RKO (cell line): Measurements from ENCODE around the gene EEF1AKMT4.

Experiments
- DNase-seq: peaks from one replicate; pipeline ENCODE4 v3.0.0-alpha.2; 2016; ENCODE audit warnings: low spot score

Gene EEF1AKMT4

DNA sequence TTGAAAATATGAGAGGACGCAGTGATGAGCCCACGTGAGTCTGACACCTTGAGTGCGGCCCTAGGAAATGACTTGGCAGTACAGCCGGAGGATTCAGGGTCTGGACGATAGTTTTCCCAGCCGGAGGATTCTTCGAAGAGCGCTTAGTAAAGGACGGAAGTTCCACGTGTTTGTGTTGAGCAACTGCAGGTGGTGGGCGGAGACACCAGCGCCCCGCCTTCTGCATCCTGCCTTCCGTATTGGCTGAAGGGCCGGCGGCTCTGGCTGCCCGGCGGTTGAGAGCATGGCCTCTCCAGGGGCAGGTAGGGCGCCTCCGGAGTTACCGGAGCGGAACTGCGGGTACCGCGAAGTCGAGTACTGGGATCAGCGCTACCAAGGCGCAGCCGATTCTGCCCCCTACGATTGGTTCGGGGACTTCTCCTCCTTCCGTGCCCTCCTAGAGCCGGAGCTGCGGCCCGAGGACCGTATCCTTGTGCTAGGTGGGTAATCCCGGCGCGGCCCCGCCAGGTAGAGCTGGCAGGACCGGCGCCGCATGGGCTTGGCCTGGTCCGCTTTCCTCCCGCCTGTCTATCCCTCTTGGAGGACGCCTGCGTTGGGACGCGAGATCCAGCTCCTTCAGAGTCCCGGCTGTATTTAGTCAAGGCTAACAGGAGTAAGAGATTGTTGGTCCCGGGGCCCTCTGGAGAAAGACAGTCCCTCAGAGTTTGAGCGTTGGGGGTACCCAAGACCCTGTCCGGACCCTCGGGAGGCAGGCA lies at the start of gene EEF1AKMT4:
EEF1AKMT4 (plus strand) TSS at position 261 of the 755 bp plus-strand sequence; CDS start at position 284, 23 bp downstream.
- DNase-seq, result peak; percentile 99

DNA sequence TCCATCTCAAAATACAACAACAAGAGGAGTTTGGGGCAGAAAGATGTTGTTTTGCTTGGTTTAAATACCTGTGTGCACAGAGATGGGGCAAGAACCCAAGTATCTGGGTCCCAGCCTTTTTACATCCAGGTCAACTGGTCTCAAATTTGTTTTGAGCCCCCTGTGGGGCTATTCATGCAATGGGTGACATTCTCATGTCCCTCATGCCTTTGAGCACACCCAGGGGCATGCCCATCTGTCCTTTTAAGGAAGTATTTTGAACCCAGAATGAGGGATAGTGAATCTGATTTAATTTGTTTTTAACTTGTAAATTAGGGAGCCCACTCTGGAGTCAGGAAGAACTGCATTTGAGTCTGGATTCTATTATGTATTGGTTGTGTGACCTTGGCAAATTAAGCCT lies 48.6 kb upstream of the EEF1AKMT4 start:
- no peak for DNase-seq

DNA sequence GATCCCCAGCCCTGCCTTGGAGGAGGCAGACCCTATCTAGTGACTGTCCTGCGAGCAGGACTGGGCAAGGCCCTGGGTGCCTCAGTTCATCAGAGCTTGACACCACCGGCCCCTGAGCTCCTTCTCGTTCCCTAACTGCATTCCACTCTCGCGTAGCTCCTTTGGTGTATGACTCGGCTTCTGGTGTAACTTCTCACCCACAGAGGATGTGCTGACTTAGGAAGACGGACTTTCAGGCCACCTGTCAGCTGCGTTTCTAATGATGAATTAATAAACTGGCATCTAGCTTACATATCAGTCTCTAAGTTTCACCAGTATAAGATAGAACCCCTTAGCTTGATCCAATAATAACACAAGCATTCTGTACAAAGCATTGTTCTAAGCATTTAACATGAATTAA lies 45.9 kb upstream of the EEF1AKMT4 start:
- no peak for DNase-seq

DNA sequence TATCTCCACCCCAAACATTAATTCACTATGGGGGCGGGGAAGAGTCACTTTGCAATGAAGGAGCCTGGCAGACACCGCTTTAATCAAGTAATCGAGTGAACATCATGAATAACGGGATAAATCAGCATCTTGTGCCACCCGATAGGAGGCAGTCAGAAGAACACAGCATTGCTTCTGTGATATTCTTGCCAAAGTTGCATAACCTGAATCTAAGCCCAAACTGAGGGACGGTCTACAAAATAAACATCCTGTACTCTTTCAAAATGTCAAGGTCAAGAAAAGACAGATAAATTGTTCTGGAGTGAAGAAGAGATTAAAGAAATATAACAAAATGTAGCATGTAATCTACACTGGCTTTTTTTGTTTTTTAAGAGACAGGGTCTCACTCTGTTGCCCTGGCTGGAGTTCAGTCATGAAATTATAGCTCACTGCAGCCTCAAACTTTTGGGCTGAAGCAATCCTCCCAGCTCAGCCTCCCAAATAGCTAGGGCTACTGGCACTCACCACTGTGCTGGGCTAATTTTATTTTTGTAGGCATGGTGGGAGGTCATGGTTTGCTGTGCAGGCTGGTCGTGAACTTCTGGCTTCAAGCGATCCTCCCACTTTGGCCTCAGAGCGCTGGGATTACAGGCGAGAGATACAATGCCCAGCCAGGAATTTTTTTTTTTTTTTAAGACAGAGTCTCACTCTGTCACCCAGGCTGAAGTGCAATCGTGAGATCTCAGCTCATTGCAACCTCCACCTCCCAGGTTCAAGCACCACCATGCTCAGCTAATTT lies 40.1 kb upstream of the EEF1AKMT4 start:
- no peak for DNase-seq

DNA sequence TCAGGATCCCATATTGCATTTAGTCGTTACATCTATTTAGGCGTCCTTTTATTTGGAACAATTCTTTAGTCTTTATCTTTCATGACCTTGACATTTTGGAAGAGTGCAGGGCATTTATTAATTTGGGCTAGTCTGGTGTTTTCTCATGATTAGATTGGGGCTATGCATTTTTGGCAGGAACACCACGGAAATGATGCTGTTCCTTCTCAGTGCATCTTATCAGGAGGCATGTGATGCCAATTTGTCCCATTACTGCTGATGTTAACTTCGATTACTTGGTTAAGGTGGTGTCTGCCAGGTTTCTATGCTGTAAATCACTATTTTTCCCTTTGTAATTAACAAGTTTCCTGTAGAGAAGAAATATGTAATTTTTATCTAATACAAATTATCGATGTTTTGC lies 38.2 kb upstream of the EEF1AKMT4 start:
- no peak for DNase-seq

DNA sequence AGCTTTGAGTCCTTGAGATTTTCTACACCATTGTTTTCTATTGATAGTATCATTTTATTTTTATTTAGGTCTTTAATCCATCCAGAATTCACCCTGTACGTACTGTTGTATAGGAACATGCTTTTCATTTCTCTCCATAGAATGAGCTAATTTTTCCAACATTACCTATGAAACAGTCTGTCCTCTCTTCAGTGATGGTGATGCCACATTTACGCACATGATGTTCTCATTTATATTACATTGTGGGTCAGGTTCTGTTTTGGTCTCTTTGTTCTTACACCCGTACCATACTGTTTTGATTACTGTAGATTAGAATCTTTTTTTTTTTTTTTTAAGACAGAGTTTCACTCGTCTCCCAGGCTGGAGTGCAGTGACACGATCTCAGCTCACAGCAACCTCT lies 37.8 kb upstream of the EEF1AKMT4 start:
- DNase-seq, result no peak

DNA sequence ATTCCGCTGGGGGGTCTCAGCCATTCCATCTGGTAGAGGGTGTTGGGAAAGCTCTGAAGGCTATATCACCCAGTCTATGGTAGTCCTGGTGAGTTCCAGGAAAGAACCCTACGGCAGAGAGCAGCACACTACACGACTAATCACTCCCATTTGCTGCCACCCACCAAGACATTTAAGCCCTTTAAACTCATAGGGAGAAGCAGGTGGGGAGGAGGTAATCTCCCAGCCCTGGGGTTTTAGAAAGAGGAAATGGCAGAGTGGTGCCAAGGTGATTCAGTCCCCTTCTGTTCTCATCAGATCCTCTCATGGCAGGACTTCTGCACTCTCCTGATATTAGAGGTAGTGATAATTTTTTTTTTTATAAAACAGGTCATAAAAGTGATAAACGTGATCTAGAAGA lies 30.7 kb upstream of the EEF1AKMT4 start:
- no peak for DNase-seq

DNA sequence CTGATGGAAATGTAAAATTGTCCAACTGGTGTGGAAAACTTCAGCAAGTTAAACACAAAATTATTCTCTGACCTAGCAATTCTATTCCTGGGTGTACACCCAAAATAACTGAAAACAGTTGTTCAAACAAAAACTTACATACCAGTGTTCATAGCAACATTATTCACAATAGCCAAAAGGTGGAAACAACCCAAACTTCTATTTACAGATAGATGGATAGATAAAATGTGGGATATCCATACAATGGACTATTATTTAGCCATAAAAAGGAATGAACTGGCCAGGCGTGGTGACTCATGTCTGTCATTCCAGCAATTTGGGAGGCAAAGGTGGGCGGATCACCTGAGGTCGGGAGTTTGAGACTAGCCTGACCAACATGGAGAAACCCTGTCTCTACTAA lies 27.0 kb upstream of the EEF1AKMT4 start:
- no peak for DNase-seq

DNA sequence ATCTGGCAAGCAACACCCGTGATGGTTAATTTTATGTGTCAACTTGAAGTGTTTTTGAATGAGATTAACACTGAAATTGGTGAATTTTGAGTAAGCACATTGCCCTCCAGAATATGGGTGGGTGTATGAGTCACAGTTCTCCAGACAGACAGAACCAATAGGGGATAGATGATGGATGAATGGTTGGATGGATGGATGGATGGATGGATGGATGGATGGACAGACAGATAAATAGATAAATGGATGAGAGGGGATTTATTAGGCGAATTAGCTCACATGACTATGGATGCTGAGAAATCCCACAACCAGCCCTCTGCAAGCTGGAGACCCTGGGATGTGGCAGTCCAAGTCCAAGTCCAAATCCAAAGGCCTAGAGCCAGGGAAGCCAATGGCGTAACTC lies 25.5 kb upstream of the EEF1AKMT4 start:
- no peak for DNase-seq

DNA sequence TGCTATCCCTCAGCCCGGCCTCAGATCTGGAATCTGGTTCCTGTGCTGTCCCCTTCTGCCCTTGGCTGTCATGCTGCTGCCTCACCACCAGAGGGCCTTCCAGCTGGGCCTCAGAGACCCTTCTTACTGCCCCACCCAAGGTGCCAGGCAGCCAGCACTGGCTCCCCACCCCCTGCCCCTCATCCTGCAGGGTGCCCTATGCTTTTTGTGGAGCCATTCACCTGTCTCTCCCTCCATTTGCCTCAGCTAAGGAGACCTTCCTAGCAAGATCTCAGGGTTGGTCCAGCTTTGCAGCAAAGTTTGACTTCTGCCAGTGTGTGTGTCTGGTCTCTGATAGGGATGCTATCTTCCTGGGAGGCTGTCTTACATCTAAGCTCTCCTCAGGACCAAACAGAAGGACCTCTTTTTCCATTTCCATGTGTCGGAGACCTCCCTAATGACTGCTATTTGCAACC lies 22.0 kb upstream of the EEF1AKMT4 start:
- DNase-seq, result peak; percentile 42

DNA sequence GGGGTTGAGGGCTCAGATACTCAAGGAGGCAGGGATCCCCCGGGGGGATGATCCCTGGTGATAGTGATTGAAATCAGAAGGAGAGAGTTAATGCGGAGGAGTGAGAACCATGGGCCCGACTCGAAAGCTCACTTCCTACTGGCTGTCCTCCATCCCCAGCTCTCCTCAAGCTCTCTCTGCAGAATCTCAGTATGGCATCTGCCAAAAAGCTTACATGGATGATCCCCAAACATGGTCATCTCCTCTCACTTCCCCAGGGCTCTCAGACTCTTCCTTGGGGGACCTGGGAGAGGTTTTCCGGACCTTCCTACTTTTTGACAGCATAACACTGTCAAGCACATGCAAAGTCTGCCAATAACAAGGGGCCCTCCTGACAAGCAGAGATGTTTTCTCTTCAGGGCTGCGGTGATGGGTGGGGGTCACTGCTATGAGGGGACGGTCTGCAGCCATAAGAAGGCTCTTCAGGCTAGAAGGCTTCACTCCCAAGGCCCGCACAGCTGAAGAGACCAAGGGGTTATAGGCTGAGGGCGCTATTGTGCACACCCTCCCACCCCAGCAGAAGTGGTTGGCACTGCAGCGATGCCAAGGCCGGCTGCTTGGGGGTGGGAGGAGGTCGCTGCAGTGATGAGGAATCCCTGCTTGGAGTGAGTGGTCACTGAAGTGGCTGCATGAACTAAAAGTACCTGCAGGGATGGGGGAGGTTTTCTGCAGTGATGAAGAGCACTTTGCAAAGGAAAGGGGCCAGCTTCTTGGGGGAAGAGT lies 20.9 kb upstream of the EEF1AKMT4 start:
- DNase-seq, result no peak

DNA sequence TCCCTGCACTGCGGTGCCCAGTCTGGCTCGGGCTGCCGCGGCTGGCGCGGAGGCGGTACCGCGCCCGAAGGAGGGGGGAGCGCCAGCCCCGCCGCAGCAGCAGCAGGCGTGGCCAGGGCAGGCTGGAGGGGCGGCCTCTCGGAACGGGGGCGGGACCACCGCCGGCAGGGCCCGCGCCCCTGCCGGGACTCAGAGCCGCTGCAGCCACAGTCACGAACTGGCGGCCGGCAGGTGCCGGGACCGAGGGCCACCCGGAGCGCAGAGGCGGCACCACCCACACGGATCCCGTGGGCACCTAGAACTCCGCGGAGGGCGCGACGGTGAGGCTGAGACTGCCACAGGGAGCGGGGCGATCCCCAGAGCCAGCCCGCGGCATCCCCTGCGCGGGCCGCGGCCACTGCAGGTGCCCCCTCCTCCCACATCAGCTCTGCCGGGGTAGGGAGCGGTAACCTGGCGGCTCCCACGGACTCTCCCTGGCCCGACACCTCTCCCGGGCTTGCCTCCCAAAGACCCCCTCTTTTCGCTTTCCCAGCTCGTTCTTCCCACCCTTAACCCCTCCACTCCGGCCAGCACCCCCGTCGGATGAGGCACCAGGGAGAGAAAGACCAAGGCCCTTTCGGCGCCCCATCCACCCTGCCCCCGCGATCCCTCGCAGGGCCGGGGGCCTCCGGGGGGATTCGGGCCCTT lies 19.9 kb upstream of the EEF1AKMT4 start, which contains the start of gene VWA5B2:
VWA5B2 (plus strand) TSS at position 192 of the 687 bp plus-strand sequence. CDS start 944 bp downstream, outside the sequence.
- DNase-seq, result peak; percentile 83

DNA sequence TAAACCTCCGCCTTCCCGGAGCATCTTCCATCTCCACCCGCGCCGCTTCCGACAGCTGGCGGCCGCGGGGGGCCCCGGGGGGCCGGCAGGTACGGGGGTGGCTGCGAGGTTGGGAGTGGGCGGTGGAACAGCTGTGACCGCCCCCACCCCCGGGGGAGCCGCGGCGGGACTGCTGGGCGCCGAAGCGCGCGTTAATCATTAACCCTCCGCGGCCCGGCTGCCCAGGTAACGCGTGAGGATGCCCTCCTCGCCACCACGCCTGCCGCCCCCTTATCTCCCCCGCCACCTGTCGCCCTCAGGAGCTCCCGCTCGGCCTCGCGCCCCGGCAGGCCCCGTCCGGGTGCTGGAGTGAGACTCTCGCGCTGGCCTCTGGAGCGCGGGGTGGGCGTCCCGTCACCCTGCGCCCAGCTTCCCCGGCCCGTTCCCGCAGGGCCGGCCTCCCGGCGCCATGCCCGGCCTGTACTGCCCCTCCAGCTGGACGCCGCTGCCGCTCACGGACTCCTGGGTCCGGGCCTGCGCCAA lies 19.3 kb upstream of the EEF1AKMT4 start:
- DNase-seq, result no peak

DNA sequence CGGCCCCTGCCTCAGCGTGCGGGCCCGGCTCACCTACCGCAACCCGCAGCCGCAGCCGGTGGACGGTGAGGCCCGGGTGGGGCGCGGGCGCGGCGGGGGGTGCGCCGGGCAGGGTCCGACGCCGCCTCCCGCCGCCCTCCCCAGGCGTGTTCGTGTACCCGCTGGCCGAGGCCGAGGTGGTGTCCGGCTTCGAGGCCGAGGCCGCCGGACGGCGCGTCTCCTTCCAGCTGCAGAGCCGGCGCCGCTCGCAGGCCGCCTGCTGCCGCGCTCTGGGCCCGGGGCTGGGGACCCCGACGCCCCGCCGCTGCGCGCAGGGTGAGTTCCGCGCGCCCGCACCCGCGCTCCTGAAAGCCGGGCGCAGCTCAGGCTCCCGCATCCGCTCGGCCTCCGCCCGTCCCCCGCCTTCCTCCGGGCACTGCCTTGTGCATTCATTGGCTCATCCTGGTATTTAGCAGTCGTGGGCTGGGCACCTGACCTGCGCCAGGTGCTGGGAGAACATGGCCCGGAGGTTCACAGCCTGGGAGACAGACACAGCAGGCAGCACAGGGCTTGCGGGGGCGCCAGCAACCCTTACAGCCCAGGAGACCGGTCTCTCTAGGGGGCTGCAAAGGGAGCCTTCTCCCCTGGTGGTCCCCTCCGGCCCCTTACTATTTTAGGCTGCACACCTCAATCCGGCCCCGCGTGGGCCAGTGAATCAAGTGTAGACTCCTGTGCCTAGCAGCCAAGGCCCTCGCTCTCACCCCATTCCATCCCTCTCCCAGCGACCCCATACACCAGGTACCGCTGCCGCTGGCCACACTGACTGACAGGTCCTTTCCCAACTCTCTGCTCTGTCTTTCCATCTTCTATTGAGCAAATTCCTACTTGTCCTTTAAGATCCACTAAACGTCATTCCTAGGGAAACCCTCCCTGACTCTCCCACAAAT lies 18.6 kb upstream of the EEF1AKMT4 start:
- DNase-seq, result no peak

DNA sequence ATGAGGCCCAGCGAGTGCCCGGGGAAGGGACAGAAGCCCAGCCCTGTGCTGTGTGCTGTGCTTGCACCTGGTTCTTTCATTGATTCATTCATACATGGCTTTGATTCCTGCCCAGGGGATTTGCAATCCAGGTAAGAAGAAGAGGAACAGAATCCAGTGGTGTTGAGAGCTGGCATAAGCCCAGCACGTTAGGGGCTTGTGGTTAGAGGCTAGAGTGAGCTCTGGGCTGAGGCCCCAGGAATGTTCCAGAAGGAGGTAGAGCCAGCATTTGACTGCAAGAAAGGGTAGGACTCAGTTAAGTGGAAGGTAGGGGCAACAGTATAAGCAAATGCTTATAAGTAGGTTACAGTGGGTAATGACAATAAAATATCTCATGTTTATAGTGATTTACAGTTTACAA lies 17.8 kb upstream of the EEF1AKMT4 start:
- no peak for DNase-seq

DNA sequence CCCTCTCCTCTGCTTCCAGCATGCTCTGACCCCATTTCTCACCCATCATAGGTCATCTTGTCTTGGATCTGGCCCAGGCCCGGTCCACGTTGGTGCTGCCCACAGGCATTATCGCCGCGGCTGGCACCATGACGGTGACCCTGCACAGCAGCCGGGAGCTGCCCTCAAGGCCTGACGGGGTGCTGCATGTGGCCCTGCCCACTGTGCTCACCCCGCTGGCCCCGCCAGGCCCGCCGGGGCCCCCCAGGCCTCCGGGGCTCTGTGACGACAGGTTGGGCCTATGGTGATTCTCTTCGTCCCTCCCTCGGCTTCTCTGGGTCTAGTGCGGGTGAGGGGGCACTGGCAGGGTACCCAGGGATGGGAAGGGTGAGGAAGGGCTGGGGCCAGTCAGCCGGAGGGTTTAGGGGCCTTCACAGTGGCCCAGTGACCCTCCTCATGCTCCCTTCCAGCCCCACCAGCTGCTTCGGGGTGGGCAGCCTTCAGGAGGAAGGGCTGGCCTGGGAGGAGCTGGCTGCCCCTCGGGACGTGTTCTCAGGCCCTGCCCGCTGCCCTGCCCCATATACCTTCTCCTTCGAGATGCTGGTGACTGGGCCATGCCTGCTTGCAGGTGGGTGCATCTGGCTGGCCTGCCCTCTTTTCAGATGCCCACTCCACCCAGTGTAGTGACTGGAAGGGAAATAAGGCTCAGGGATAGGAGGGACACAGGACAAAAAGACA lies 16.2 kb upstream of the EEF1AKMT4 start:
- DNase-seq, result no peak

DNA sequence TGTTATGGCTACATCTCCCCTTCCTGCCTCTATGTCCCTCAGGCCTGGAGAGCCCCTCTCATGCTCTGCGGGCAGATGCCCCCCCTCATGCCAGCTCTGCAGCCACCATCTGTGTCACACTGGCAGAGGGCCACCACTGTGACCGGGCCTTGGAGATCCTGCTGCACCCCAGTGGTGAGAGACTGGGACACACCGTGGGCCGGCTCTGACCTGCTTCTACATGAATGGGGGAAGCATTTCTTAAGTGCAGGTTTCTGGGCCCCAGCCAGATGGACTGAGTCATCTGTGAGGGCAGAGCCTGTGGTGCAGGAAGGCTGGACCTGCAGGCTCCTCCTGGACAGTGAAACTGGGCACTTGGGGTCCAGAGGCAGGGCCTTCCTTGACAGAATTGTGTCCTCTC lies 15.2 kb upstream of the EEF1AKMT4 start:
- peak; percentile 88 for DNase-seq

DNA sequence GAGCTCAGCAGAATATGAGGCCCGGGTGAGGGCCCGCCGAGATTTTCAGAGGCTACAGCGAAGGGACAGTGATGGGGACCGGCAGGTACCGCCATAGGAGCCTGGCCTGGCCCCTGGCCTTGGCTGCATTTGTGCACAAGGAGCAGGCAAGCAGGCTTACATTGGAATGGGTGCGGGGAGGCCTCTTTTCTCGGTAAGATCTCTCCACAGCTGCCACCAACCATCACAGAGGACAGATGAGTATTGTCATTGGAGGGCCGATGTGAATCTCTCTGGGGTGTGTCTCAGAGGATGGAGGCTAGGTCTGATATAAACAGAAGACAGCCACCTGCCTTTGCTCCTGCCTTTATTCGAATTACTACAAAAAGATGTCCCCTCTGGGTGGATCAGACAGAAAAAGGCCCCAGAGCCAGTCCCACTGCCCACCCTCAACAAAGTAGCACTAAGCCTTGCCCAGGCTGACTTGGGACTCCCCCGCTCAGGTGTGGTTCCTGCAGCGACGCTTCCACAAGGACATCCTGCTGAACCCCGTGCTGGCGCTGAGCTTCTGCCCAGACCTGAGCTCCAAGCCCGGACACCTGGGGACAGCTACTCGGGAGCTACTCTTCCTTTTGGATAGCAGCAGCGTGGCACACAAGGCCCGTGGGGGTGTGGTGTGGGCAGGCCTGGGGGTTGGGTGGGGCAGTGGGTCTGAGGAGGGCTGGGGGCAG lies 14.6 kb upstream of the EEF1AKMT4 start:
- no peak for DNase-seq

DNA sequence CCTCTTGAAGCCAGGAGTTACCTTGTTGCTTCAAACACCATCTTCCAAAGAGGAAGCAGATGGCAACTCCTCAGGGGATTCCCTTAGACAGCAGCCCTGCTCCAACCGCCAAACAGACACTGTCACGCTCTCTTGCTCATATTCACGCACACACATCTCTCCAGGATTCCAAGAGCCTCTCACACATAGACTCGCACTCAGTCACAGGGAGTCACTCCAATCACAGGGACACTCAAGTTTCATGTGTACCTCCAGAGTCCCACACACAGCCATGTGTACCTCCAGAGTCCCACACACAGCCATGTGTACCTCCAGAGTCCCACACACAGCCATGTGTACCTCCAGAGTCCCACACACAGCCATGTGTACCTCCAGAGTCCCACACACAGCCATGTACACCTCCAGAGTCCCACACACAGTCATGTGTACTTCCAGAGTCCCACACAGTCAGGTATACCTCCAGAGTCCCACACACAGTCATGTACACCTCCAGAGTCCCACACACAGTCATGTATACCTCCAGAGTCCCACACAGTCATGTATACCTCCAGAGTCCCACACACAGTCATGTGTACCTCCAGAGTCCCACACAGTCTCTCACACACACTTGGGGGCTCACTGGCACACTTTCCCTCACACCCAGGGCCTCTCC lies 14.0 kb upstream of the EEF1AKMT4 start:
- no peak for DNase-seq
